DOHH2 (cell line): ENCODE data around the gene RNF212.

ENCODE experiments used
- H3F3A ChIP-seq: fragments of 200-600 bp; sonication (generic), shearing (Covaris generic); 2 replicates; pipeline ENCODE4 v1.6.0; 2016; ENCODE audit warnings: antibody characterized with exemption, mild to moderate bottlenecking; ENCODE audit not compliant: control insufficient read depth, insufficient read depth
- H3K27ac ChIP-seq: fragments of 200-600 bp; sonication (generic); 2 replicates; pipeline ENCODE4 v1.5.1; 2014; ENCODE audit warnings: low read depth, mild to moderate bottlenecking, low read length, moderate library complexity
- H3K27me3 ChIP-seq: fragments of 200-600 bp; sonication (generic); 2 replicates; pipeline ENCODE4 v1.6.1; 2014; ENCODE audit warnings: mild to moderate bottlenecking, low read length, mixed read lengths; ENCODE audit not compliant: control insufficient read depth
- H3K36me3 ChIP-seq: fragments of 200-600 bp; sonication (generic); 2 replicates; pipeline ENCODE4 v1.6.1; 2014; ENCODE audit warnings: mild to moderate bottlenecking, low read length, moderate library complexity, mixed read lengths; ENCODE audit not compliant: control insufficient read depth
- H3K4me1 ChIP-seq: fragments of 200-600 bp; sonication (generic); 2 replicates; pipeline ENCODE4 v1.6.1; 2014; ENCODE audit warnings: mild to moderate bottlenecking, low read length, mixed read lengths; ENCODE audit not compliant: control insufficient read depth
- H3K4me2 ChIP-seq: fragments of 200-600 bp; sonication (generic); 2 replicates; pipeline ENCODE4 v1.6.0; 2014; ENCODE audit warnings: mild to moderate bottlenecking, low read length, moderate library complexity
- H3K4me3 ChIP-seq: fragments of 200-600 bp; sonication (generic); 2 replicates; pipeline ENCODE4 v1.5.1; 2014; ENCODE audit warnings: mild to moderate bottlenecking, low read length, mixed read lengths
- H3K79me2 ChIP-seq: fragments of 200-600 bp; sonication (generic); 2 replicates; pipeline ENCODE4 v1.6.1; 2014; ENCODE audit warnings: mild to moderate bottlenecking, low read length, mixed read lengths; ENCODE audit not compliant: control insufficient read depth
- H3K9me2 ChIP-seq: fragments of 200-600 bp; sonication (generic); replicated peaks from 2 replicates; pipeline ENCODE4 v1.6.1; 2014; ENCODE audit warnings: mild to moderate bottlenecking, low read length, mixed read lengths; ENCODE audit not compliant: control insufficient read depth
- H3K9me3 ChIP-seq: fragments of 200-600 bp; sonication (generic); 2 replicates; pipeline ENCODE4 v1.6.1; 2014; ENCODE audit warnings: antibody characterized with exemption, low read length, mixed read lengths; ENCODE audit not compliant: control insufficient read depth, insufficient read depth
- H4K20me1 ChIP-seq: fragments of 200-600 bp; sonication (generic); 2 replicates; pipeline ENCODE4 v1.6.0; 2014; ENCODE audit warnings: low read depth, mild to moderate bottlenecking, antibody characterized with exemption, low read length, moderate library complexity; ENCODE audit not compliant: control insufficient read depth, insufficient read depth
- EZH2phosphoT487 ChIP-seq: fragments of 200-600 bp; sonication (generic); IDR thresholded peaks from 2 replicates; pipeline ENCODE4 v1.6.1; 2017; ENCODE audit warnings: borderline replicate concordance, mild to moderate bottlenecking, antibody characterized with exemption, low read length, moderate library complexity, mixed read lengths
- TF ChIP-seq, protein P1 (sequence below): fragments of 200-600 bp; sonication (generic); IDR thresholded peaks from one replicate; pipeline ENCODE4 v1.5.1; 2014; ENCODE audit warnings: antibody characterized with exemption, mild to moderate bottlenecking, low read depth, low read length; ENCODE audit not compliant: poor library complexity, severe bottlenecking

Gene RNF212

DNA sequence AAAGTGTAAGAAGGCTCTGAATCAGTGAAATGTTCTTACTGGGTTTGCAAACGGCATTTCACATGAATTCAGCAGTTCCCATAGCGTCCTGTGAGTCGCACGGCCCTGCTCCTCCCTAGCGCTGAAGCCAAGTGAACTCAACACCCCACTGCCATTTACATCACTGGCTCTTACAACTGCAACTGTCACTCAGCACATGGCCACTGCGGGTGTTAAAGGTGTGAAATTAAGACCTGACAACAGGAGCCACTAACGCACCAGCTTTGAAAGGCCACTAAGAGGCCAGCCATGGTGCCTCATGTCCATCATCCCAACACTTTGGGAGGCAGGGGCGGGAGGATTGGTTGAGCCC is 31.7 kb downstream of the RNF212 start:
- H4K20me1 ChIP-seq = no peaks in the 10 kb centered on the region
- H3K36me3 ChIP-seq = no peaks in the 10 kb centered on the region
- no peaks in the 10 kb centered on the region for H3K9me3 ChIP-seq
- TF ChIP-seq, protein P1, sequence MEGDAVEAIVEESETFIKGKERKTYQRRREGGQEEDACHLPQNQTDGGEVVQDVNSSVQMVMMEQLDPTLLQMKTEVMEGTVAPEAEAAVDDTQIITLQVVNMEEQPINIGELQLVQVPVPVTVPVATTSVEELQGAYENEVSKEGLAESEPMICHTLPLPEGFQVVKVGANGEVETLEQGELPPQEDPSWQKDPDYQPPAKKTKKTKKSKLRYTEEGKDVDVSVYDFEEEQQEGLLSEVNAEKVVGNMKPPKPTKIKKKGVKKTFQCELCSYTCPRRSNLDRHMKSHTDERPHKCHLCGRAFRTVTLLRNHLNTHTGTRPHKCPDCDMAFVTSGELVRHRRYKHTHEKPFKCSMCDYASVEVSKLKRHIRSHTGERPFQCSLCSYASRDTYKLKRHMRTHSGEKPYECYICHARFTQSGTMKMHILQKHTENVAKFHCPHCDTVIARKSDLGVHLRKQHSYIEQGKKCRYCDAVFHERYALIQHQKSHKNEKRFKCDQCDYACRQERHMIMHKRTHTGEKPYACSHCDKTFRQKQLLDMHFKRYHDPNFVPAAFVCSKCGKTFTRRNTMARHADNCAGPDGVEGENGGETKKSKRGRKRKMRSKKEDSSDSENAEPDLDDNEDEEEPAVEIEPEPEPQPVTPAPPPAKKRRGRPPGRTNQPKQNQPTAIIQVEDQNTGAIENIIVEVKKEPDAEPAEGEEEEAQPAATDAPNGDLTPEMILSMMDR = no peak
- no peak for TF ChIP-seq EZH2phosphoT487
- no peaks in the 10 kb centered on the region for H3K9me2 ChIP-seq
- H3K4me3 ChIP-seq = no peak overlapping the region
- H3K4me2 ChIP-seq = no peak overlapping the region
- no peaks in the 10 kb centered on the region for H3K79me2 ChIP-seq
- peaks cover 7% of the 10 kb centered on the region; the same call in 1 of the 2 replicates for H3K27me3 ChIP-seq
- no peaks in the 10 kb centered on the region; the same call in 1 of the 2 replicates for H3K4me1 ChIP-seq
- no peak overlapping the region for H3K27ac ChIP-seq
- H3F3A ChIP-seq = no peaks in the 10 kb centered on the region

DNA sequence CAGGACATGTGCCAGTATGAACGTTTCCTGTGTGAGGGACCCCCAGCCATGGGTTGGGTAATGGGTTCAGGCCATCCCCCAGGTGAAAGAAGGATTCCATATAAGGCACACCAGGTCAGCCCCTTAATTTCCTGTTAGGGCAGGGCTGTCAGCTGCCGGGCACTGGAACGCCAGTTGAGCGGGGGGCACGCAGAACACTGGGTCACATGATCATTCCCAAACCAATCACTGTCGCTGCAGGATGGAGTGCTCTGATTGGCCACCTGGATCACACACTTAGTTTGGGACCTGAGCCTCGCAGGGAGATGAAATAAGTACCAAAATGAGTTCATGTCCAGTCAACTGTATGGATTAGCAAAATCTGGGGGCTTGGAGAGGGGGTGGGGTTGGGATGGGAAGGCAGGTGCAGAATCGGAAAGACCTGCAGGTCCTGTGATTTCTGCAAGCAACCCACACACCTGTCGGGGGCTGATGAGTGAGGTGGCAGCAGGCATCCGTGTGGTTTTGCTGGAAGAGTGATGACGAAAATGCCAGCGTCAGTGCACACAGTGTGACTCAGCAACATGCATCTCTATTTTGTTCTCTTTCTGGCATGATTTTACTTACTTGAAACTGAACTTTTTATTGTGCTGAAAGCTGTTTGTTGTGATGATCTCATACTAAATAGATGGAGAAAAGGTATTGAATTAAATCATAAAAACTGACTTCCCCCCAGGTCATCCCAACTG is 32.2 kb downstream of the RNF212 start:
- H3K4me1 ChIP-seq = no peaks in the 10 kb centered on the region; the same call in 1 of the 2 replicates
- H3K9me2 ChIP-seq = no peaks in the 10 kb centered on the region
- no peaks in the 10 kb centered on the region for H3F3A ChIP-seq
- H3K4me3 ChIP-seq = no peak overlapping the region
- peaks cover 7% of the 10 kb centered on the region; the same call in 1 of the 2 replicates for H3K27me3 ChIP-seq
- no peaks in the 10 kb centered on the region for H3K9me3 ChIP-seq
- H4K20me1 ChIP-seq = no peaks in the 10 kb centered on the region
- no peaks in the 10 kb centered on the region for H3K36me3 ChIP-seq
- H3K79me2 ChIP-seq = no peaks in the 10 kb centered on the region
- no peak overlapping the region for H3K27ac ChIP-seq
- H3K4me2 ChIP-seq = no peak overlapping the region
- TF ChIP-seq, protein P1 = no peak
- TF ChIP-seq EZH2phosphoT487 = no peak

DNA sequence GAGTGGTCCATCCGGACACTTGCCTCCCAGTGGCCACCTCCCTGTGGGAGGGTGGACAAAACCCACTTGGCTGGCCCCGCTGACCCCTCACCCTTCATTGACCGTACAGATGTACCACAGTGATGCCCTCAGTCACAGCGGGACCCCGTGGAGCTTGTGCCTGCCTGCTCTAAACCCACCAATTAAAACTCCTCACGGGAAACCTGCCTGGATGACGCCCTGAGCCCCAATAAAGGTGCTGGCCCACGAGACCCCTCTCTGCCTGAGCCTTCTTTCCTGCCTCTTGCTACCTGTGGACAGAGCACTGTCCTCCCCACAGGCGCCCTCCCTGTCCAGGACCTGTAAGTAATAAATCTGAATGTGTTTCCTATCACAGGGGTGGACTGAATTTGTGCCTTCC is 32.9 kb downstream of the RNF212 start:
- Histone ChIP-seq H4K20me1 (no peaks in the 10 kb centered on the region), H3F3A (no peaks in the 10 kb centered on the region), H3K4me3 (no peak overlapping the region), H3K4me1 (no peaks in the 10 kb centered on the region; the same call in 1 of the 2 replicates), H3K9me3 (no peaks in the 10 kb centered on the region), H3K9me2 (no peaks in the 10 kb centered on the region), H3K79me2 (no peaks in the 10 kb centered on the region), H3K4me2 (no peak overlapping the region), H3K27me3 (peaks cover 7% of the 10 kb centered on the region; the same call in 1 of the 2 replicates), H3K36me3 (no peaks in the 10 kb centered on the region), H3K27ac (no peak overlapping the region)
- TF ChIP-seq EZH2phosphoT487 = no peak
- TF ChIP-seq, protein P1 = no peak
